Type B pancreatic cell (in vitro differentiated cells): ENCODE measurements around the gene GALNT4. TPM values are rescaled to one million over a fixed set of nuclear protein-coding genes. Genes with fewer than 3 reads are reported as not detected.

ENCODE experiments used
- DNase-seq: peaks from one replicate; pipeline ENCODE4 v3.0.0; 2021; ENCODE audit warnings: mixed read lengths; ENCODE audit not compliant: unreplicated experiment; ENCODE audit errors: extremely low spot score
- H3K27ac Mint-ChIP-seq: 2 replicates; pipeline ENCODE4 v1.8.0; 2021; ENCODE audit warnings: mild to moderate bottlenecking, mixed read lengths
- H3K27me3 Mint-ChIP-seq: 2 replicates; pipeline ENCODE4 v1.8.0; 2021; ENCODE audit warnings: mixed read lengths
- H3K36me3 Mint-ChIP-seq: 2 replicates; pipeline ENCODE4 v1.8.0; 2021; ENCODE audit warnings: mixed read lengths
- H3K4me1 Mint-ChIP-seq: one replicate; pipeline ENCODE4 v1.8.0; 2021; ENCODE audit warnings: mixed read lengths; ENCODE audit not compliant: unreplicated experiment
- H3K4me3 Mint-ChIP-seq: 2 replicates; pipeline ENCODE4 v1.8.0; 2021; ENCODE audit warnings: mild to moderate bottlenecking, mixed read lengths
- H3K9me3 Mint-ChIP-seq: 2 replicates; pipeline ENCODE4 v1.8.0; 2021; ENCODE audit warnings: mixed read lengths
- CTCF ChIP-seq: fragments of 200-600 bp; sonication (generic); conservative IDR thresholded peaks from 2 replicates; pipeline ENCODE4 v1.5.0; 2021; ENCODE audit warnings: antibody characterized with exemption, mild to moderate bottlenecking
- total RNA-seq: library from RNA; stranded (reverse); gene quantifications from 2 replicates; pipeline ENCODE4 v1.2.1, GENCODE V29; 2021; ENCODE audit warnings: low replicate concordance

The GALNT4 gene
- total RNA-seq, 1 donor from 2014 or later: 8.7 TPM

- H3K4me1 Mint-ChIP-seq: peaks cover 40% of the 10 kb centered on the region
- no peak for DNase-seq
- no peaks in the 10 kb centered on the region for H3K36me3 Mint-ChIP-seq
- H3K4me3 Mint-ChIP-seq: no peak overlapping the region
- no peaks in the 10 kb centered on the region for H3K9me3 Mint-ChIP-seq
- no peaks in the 10 kb centered on the region for H3K27me3 Mint-ChIP-seq
- H3K27ac Mint-ChIP-seq: no peak overlapping the region
- no peak for TF ChIP-seq CTCF
Observed at GRCh38 chr12:89542236-89542635, 17.6 kb upstream of the GALNT4 start.

GRCh38 chr12:89540586-89540985, 16.0 kb upstream of the GALNT4 start:
- Mint-ChIP-seq H3K4me3 (no peak overlapping the region), H3K27me3 (no peaks in the 10 kb centered on the region), H3K4me1 (peaks cover 40% of the 10 kb centered on the region), H3K27ac (no peak overlapping the region), H3K36me3 (no peaks in the 10 kb centered on the region), H3K9me3 (no peaks in the 10 kb centered on the region)
- no peak for TF ChIP-seq CTCF
- DNase-seq: no peak

GRCh38 chr12:89539426-89540223, 15.0 kb upstream of the GALNT4 start:
- H3K4me3 Mint-ChIP-seq: no peak overlapping the region
- no peaks in the 10 kb centered on the region for H3K27me3 Mint-ChIP-seq
- no peaks in the 10 kb centered on the region for H3K36me3 Mint-ChIP-seq
- TF ChIP-seq CTCF: no peak
- no peaks in the 10 kb centered on the region for H3K9me3 Mint-ChIP-seq
- no peak for DNase-seq
- H3K27ac Mint-ChIP-seq: no peak overlapping the region
- peaks cover 31% of the 10 kb centered on the region for H3K4me1 Mint-ChIP-seq

- no peak for DNase-seq
- H3K27ac Mint-ChIP-seq: no peak overlapping the region
- TF ChIP-seq CTCF: no peak
- H3K9me3 Mint-ChIP-seq: no peaks in the 10 kb centered on the region
- H3K4me3 Mint-ChIP-seq: no peak overlapping the region
- peaks cover 29% of the 10 kb centered on the region for H3K4me1 Mint-ChIP-seq
- H3K36me3 Mint-ChIP-seq: no peaks in the 10 kb centered on the region
- no peaks in the 10 kb centered on the region for H3K27me3 Mint-ChIP-seq
Observed at GRCh38 chr12:89538897-89539296, 14.3 kb upstream of the GALNT4 start.

- no peaks in the 10 kb centered on the region for H3K9me3 Mint-ChIP-seq
- no peak for DNase-seq
- peaks cover 20% of the 10 kb centered on the region for H3K4me1 Mint-ChIP-seq
- no peaks in the 10 kb centered on the region for H3K27me3 Mint-ChIP-seq
- TF ChIP-seq CTCF: no peak
- no peak overlapping the region for H3K4me3 Mint-ChIP-seq
- H3K36me3 Mint-ChIP-seq: no peaks in the 10 kb centered on the region
- H3K27ac Mint-ChIP-seq: no peak overlapping the region
Observed at GRCh38 chr12:89537389-89537788, 12.8 kb upstream of the GALNT4 start.
